HG02981 (cell line): Measurements from ENCODE around the gene EGFL8.
A peak's percentile ranks its signal among the peaks of the same experiment; 100 is the strongest.
"Not testable (repeated sequence)": the region's sequence is repeated elsewhere in the genome, so short reads cannot be mapped to it uniquely, and the experiment has no call there.

Experiments used
- ATAC-seq: cut with Tn5 transposase; IDR thresholded peaks from one replicate; pipeline ENCODE4 v1.9.1; 2021; ENCODE audit warnings: mild to moderate bottlenecking, moderate library complexity; ENCODE audit not compliant: unreplicated experiment

EGFL8 gene

DNA sequence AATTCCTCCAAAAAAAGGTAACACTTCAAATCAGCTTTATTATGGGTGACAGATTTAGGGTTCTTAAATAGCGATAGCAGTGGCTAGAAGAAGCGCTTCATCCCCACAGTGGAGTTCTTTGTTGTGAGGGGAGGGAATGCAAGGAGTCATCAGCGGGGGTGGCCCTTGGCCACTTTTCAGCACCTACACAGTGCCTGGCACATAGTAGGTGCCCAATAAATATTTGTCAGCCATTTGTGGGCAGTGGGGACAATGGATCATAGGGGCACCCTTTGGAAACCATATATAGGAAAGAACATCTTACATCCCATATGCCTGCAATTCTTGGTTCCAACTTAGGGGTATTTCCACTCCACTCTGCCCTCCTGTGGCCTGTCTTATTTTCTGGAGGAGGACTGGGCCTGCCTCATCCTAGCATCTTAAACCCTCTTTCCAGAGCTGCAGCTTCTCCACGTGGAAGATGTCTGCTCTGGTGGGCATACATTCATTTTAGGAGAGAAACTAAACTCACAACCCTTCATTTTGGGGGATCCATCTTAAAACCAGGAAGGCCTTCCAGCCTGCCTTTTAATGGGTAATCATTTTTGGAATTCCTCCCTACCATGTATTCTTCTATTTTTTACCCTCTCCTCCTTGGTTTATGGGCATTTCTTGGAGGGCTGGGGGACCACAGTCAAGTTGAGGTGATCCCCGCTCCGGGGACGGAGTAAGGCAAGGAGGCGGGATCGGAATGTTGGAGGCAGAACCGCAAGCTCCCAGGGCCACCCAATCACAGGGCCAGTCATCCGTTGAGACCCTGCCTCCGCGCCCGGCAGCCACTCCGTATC, 30.6 kb downstream of the EGFL8 start:
- no peak for ATAC-seq

DNA sequence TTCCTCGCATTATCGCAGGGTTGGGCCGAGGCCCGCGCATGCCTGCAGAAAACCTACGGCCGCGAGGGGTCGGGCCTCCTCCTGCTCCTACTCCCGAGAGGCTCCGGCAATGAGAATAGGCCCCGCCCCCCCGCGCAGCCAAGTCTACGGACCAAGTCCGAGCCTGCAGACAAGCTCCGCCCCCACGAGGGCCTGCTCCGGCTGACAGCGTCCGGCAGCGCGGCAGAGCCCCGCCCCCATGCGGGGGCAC, 31.2 kb downstream of the EGFL8 start:
- peak; percentile 77 for ATAC-seq

DNA sequence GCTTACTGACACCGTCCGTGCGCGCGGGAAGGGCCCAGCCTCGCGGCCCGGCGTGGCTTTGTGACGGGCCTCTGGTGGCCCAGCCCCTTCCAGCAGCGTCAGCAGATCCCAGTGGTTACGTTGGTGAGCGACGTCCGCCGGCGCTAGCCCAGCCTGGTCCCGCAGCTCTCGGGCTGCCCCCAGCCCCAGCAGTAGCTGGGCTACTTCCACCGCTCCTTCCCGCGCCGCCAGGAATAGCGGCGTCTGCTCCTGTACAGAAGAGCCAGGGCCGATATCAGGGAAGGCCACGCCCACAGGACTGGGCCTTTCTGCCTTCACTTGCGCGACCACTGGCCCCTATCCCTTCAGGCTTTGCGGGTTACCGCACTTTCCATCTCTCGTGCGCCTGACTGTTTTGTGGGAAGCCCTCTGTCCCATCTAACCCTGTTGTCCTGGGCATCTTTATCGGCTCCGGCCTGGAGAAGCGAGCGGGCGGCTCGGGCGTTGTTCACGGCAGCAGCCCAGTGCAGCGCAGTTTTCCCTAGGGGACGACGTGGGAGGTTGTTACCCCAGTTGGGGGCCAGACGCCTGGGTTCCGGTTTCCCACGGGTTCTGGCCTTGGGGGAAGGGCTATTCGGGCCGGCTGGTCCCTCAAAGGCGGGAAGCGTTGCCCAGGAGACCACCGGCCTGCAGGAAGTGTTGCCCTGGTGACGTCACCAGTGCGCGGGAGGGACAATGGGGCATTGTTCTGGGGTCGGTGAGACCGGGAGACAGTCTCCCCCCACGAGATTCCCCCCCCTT, 31.7 kb downstream of the EGFL8 start:
- ATAC-seq: peak; percentile 71

DNA sequence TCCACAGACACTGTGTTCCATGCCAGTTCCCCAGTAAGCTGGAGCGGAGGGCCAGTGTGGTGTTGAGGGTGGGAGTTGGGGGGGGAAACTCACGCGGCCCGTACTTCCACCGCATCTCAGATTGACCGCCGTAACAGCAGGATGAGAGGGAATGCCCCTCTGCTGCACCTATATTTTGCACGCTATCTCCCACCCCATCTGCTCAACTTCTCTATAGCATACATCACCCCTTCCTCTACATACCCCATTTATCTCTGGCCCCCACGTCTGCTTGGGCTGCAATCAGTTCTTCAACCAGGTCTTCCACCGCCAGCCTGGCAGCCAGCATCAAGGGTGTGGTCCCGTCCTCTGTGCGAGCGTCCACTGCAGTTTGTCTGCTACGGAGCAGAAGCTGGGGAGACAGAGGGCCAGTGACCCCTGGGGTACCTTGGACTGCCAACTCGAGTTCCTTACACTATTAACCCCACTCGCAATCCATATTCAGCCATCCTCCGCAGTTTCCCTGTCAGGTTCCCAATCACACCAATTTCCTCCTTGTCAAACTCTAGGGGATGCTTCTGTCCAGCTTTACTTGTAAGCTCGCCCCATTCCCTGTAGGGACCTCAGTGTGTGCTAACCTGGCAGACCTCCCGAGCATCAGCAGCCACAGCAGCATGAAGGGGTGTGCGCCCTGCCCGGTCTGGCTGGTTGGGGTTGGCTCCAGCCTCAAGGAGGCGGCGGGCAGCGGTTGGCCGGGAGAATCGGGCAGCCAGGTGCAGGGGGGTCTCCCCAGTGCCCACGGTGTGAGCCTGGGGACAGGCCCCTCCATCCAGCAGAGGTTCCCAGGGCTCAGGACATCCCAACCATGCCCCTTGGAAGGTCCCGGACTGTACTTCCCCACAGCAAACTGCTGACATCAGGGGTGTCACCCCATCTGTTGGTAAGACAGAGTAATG, 32.6 kb downstream of the EGFL8 start:
- no peak for ATAC-seq

DNA sequence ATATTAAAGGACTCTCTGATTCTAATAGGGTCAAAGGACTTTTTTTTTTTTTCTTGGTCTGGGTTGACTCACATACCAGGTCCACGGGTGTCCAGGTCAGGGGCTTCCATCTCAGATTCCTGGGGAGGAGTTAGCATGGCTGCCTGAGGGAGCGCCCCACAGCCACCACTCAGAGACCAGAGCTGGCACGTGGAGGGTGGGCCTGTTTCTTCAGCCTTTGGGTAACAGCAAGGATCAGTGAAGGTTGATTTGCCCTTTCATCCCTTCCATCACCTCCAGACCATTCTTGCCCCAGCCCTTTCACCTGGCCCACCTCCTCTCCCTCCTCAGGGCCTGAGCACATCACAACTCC, 33.9 kb downstream of the EGFL8 start:
- ATAC-seq: no peak

DNA sequence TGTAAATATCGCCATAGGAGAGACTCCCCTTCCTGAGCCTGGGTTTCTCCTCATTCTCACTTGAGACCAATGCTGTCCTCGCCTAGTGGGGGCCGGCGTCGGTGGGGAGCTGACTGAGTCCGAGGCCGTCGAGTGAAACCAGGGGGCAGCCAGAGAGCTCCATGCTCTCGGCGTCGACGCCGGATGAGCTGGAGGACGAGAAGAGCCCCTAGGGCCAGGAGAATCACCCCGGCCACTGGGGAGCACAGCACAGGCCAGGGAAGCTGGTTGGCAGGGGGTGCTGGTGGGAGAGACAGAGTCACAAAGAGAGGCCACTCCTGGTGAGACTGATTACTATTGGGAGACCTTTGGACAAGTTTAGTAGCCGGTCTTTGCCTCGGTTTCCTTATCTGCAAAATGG, 34.5 kb downstream of the EGFL8 start:
- no peak for ATAC-seq

DNA sequence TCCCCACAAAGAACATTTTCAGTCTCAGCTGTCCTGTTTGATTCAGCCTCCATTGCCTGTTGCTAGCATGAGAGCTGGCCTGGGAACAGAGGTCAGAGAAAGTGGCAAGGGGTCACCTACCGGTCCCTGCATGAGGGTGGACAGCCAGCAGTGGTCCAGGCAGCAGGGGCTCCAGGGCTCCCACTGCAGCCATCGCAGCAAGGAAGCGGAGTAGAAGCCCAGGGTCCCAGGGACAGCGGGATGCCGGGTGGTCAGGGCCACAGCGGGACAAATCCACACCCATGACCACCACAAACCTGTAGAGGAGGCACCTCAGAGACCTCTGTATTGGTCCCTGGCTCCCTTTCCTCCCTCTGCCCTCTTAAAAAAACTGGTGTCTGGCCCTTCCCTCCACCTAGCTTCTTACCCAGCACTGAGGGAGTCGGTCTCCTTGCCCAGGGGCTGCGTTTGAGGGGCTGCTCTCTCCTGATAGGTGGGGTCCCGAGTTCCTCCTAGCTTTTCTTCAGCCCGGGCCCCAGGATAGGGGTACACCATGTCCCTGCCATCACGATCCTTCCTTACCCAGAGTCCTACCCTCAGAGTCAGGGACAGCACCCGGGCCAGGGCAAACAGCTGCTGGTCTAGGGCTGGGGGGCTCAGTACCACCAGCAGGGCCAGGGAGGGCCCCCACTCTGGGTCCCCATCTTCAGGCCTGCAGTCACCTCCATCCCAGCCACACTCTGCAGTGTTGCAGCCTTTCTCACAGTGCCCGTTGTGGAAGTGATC, 36.5 kb downstream of the EGFL8 start:
- no peak for ATAC-seq

DNA sequence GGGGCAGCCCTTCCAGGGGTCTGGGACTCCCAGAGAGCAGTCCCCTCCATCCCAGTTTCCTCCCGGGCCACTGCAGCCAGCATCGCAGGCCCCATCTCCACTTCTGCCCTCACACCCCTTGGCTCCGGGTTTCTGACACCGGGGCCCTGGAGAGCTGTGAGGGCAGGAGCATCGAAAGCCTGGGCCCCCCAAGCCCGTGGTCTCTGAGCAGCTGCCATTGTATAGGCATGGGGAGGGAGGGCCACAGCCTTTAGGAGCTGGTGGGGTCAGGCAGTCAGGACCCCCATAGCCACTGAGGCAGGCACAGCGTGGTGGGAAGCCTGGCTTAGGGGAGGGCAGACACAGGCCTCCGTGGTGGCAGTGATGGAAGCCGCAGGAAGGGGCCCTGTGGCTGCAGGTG, 37.8 kb downstream of the EGFL8 start:
- no peak for ATAC-seq

DNA sequence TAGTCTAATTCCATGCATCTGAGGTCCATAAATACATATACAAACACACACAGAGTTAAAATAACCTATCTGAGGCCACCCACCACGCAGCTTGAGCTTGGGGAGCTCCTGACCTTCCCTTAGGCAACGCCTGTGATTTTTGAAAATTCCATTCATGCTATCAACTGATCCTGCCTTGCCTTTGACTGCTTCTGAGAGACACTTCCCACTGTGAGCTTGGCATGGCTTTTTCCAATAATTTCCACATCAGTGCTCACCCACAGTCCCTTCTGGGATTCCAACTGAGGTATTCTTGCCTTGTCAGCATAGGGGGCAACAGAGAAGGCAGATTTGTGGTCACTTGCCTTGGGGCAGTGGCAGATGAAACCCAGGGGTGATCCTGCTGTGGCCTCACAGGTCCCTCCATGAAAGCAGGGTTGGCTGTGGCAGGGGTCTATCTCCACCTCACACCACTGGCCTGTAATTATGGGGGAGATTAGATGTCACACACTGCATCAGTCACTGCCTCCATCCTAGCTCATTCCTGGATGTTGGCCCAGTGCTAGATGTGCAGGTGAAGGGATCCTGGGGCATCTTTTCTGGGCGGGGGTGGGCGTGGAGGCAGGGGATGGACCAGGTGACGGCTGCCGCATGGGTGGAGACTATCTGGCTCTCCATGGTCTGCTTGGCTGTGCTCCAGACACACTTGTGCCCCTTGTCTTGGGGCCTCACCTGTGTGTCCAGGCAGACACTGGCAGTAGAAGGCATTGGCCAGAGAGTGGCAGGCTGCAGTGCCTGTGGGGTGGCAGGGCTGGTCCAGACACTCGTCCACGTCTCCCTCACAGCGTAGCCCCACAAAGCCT, 39.3 kb downstream of the EGFL8 start:
- no peak for ATAC-seq

DNA sequence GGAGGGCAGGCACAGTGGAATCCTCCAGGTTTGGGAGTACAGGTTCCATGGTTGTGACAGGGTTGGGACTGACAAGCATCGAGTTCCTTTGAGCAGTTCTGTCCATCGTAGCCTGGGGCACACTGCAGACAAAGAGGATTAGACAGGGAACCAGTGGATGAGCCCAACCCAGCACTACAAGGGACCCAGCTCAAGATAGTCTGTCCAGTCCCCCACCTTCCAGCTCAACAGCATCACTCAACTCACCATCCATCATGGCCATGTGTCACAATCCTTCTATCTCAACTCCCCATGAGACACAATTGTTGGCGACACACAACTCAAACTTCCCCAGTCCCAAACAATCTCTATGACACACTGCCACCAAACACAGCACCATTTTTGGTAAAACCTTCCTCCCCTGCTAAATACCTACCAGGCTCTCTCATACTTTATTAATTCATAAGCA, 39.9 kb downstream of the EGFL8 start:
- ATAC-seq: no peak

DNA sequence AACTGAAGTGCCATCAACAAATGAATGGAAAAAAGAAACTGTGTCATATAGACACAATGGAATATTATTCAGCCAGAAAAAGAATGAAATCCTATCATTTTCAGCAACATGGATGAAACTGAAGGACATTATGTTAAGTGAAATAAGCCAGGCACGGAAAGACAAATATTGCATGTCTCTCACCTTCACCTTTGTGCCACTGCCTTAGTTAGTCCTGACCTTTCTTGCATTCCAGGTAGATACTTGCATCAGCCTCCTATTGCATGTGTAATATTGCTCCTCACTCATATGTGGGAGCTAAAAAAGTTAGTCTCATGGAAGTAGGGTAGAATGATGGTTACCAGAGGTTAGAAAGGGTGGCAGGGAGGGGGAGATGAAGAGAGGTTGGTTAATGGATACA, 44.6 kb downstream of the EGFL8 start:
- no peak for ATAC-seq

DNA sequence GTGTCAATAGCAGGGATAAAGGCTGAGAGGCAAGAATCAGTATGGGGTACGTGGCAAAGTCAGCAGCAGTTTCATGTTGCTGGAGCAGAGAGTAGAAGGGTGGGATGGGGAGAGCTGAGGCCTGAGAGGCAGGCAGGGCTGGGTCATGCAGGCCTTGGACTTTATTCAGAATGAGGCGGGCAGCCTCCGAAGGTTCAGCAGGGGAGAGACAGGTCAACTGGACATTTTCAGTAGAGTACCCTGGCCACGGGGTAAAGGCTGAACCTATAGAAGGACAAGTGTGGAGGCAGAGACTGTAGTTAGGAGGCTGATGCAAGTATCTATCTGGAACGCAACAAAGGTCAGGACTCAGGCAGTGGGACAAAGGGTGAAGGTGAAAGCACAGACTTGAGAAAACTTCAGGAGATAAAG, 45.8 kb downstream of the EGFL8 start:
- ATAC-seq: no peak

DNA sequence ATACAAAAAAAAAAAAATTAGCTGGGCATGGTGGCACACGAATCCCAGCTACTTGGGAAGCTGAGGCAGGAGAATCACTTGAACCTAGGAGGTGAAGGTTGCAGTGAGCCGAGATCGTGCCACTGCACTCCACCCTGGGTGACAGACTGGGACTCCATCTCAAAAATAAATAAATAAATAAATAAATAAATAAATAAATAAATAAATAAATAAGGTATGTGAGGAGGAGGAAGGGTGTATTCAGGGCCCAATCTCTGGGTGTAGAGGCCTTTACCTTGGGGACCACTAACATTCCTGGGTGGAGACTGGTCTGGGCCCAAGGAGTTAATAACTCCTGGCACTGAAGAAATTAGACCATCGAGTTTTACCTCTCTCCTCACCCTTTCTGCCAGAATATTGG, 47.0 kb downstream of the EGFL8 start:
- ATAC-seq: not testable (repeated sequence)

DNA sequence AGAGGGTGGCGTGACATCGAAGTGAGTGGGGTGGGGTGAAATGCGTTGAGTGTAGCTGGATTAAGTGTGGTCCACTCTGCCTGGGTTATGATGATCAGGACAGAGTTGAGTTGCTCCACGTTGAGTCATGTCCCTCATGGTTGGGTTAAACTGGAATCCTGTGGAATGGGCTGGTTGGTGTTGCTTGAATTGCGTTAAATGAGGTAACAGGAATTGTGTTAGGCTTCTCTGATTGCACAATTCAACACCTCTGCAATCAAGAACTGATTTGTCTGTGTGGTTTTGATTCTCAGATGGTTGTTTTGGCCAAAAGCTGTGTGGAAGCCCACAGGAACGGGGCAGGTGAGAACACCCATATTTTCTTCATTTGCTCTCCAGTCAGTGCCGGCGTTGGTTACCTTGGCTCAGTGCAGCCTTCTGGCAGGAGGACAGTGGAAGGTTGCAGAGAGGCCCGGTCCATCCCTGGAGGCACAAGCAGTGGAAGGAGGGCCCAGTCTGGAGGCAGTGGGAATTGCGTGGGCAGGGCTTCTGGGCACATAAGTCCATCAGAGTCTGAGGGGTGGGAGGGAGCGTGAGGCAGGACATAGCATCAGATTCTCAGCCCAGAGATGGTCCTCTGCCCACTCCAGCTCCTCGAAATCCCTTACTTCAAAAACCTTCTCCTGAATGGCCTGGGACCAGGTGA, 47.8 kb downstream of the EGFL8 start:
- no peak for ATAC-seq

DNA sequence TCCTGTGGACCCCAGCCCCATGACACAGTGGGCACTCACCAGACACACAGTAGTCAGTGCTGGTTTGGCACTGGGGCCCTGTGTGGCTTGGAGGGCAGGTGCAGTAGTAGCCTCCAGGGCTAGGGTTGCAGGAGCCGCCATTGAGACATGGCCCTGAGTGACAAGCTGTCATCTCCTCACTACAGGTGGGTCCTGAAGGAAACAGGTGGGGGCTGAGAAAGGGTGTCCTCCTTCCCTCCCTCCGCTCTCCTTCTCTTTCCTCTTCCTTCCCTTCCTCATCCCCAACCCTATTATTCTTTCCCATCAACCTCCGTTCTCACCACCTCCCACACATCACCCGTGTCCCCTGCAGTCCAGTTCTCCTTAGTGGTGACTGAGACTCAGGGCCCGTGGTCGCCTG, 49.3 kb downstream of the EGFL8 start:
- no peak for ATAC-seq

DNA sequence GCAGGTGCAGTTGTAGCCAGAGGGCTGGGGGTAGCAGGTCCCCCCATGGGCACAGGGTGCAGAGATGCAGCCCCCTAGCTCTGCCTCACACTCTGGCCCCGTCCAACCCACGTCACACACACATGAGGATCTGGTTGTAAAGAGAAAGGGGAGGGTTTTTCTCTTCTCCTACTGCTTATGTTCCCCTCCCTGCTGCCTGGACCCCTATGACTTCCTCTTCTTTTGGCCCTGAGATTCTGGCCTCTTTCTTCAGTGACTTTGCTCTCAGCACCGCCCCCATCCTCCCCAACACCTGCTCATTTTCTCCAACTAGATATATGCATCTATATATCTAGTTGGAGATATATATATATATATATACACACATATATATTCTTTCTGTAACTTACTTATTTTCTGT, 49.7 kb downstream of the EGFL8 start:
- no peak for ATAC-seq

DNA sequence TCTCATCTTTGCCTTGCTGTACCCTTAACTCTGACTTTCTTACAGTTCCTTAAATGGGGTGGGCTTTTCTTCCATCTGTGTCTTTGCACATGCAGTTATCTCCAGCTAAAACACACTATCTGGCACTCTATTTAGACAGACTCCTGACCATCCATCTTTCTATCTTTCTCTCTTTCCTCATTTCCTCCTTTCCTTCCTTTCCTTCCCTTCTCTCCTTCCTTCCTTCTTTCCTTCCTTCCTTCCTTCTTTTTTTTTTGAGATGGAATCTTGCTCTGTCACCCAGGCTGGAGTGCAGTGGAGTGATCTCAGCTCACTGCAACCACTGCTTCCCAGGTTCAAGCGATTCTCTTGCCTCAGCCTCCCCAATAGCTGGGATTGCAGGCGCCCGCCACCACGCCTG, 51.2 kb downstream of the EGFL8 start:
- ATAC-seq: no peak

DNA sequence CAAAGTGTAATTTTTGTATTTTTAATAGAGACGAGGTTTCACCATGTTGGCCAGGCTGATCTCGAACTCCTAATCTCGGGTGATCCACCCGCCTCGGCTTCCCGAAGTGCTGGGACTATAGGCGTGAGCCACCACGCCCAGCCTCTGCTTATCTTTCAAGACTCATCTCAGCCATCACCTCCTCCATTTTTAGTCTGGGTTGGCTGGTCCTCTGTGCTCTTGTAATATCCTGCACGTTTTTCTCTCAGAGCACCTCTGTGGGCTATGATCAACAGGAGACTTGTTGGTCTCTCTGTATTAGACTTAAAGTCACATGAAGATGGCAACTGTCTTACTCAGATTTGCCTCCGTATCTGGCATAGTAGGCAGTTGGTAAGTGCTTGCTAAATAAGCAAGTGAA, 51.9 kb downstream of the EGFL8 start:
- ATAC-seq: no peak

DNA sequence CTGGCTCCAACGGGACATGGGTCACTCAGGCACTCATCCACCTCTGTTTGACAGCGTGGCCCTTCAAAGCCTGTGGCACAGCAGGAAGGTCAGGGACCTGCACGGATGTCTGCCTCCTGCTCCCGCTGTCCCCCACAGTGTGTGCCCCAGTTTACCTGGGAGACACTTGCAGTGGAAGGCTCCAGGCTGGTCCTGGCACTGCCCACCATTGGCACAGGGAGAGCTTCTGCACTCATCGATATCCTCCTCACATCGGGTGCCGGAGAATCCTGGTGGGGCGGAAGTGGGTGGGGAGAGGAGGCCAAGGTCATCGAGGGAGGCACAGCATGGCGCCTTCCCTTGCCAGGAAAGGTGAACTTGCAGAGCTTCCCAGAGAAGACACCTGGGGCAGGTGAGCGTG, 52.6 kb downstream of the EGFL8 start:
- ATAC-seq: no peak
